Heart left ventricle (tissue), 13 donors: ENCODE data around the gene PCGF3.

Experiments
- POLR2A ChIP-seq, 2 donors: fragments of 450-650 bp; IDR thresholded peaks; one replicate each; pipeline ENCODE4 v1.6.1; 2017; ENCODE audit warnings: antibody characterized with exemption in 2 of 2, mild to moderate bottlenecking in 2 of 2, moderate library complexity in 2 of 2
- TF ChIP-seq, protein P1 (sequence below), 12 donors: fragments of 200-600 bp; sonication (generic) in 4 of 12; IDR thresholded peaks; one replicate each; pipeline versions ENCODE4 v1.5.0 to v1.8.0; 2018 to 2022; ENCODE audit warnings: antibody characterized with exemption in 12 of 12, mild to moderate bottlenecking in 5 of 12
- donor health status: ischemic (EF 13 %, LVEDD 7.1; RV severe dilation, severe dysfunction).
- donor health status: DM: no; HTN: yes; CAD: no.
- donor health status: DM: no; HTN: no; CAD: no.
- donor health status: ischemic (EF 25% LVEDD 6.9; RV normal size, moderate dysfunction).
- donor health status: ischemic (EF 25% LVEDD 5.7; RV mildly dilated, moderate dysfunction).
- donor health status: ischemic (EF 35%, LVEDD 5.7; RV mildly dilated, moderate dysfunction).
- donor health status: nonischemic (EF 11% LVEDD 7.7; RV severe dilation, severe dysfunction).
- donor health status: DM: yes; HTN: yes; CAD: no.
- donor health status: PGD.
- donor health status: ischemic (EF 29% LVEDD 5.4; RV normal size, mild dysfunction).
- donor health status: nonischemic (EF 23%, LVEDD 6.1; RV moderate dilation, normal function).

DNA sequence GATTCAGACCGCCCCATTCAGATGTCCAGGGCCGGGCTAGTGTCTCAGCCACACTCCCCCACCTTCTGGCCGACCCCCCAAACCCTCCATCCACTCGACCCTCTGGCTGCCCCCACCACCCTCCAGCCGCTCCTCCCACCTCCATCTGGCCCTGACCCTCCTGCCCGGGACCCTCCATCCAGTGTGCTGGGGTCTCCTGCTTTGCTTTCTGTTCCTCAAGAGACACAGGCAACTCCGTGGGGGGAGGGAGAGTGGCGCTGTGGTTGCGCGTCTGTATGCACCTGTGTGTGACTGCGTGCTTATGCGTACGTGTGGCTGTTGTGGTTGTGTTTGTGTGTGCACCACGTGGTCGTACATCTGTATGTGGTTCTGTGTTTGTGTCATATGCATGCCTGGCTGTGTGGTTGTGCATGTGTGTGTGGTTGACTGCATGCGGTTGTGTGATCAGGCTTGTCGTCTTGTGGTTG is 87.0 kb downstream of the PCGF3 start:
- no peak for TF ChIP-seq POLR2A (IDR thresholded peaks at IDR 0.05)
- TF ChIP-seq, protein P1, sequence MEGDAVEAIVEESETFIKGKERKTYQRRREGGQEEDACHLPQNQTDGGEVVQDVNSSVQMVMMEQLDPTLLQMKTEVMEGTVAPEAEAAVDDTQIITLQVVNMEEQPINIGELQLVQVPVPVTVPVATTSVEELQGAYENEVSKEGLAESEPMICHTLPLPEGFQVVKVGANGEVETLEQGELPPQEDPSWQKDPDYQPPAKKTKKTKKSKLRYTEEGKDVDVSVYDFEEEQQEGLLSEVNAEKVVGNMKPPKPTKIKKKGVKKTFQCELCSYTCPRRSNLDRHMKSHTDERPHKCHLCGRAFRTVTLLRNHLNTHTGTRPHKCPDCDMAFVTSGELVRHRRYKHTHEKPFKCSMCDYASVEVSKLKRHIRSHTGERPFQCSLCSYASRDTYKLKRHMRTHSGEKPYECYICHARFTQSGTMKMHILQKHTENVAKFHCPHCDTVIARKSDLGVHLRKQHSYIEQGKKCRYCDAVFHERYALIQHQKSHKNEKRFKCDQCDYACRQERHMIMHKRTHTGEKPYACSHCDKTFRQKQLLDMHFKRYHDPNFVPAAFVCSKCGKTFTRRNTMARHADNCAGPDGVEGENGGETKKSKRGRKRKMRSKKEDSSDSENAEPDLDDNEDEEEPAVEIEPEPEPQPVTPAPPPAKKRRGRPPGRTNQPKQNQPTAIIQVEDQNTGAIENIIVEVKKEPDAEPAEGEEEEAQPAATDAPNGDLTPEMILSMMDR (IDR thresholded peaks at IDR 0.05) = no peak
